ENCODE data around the gene RPH3AL. TPM values are rescaled to one million over a fixed set of nuclear protein-coding genes. Genes with fewer than 3 reads are reported as not detected.

RPH3AL gene
- total and polyA plus RNA-seq, 2 of the 8 experiments (the other 6 are each of a cell fraction or from before 2014, with no cell fraction given): 5.6 to 5.8 TPM

GRCh38 chr17:205148-205669 lies 147.4 kb downstream of the RPH3AL start:
- Histone ChIP-seq H3K9me3 (ENCODE audit: insufficient read depth in 2 of 2, low read depth in 1 of 2, low read length in 1 of 2) (peaks cover 4 to 9% of the 10 kb centered on the region in 2 experiments; a peak in 2 of 4 replicates), H3K27ac (ENCODE audit: low read depth, low read length) (no peak overlapping the region), H3K9ac (replicated peaks in 1 of 4; ENCODE audit: extremely low read depth in 1 of 4, low read depth in 3 of 4, low read length in 3 of 4) (no peak overlapping the region), H3K36me3 (ENCODE audit: control insufficient read depth in 2 of 4, insufficient read depth in 4 of 4, low read length in 3 of 4) (no peaks in the 10 kb centered on the region), H2AFZ (ENCODE audit: low read length) (no peak overlapping the region), H2BK120ac (replicated peaks; ENCODE audit: low read depth, low read length) (no peak overlapping the region), H3K23me2 (ENCODE audit: low read depth, low read length) (no peaks in the 10 kb centered on the region), H2BK20ac (ENCODE audit: low read length) (no peak overlapping the region), H3K79me1 (ENCODE audit: low read depth, low read length) (no peaks in the 10 kb centered on the region; the same call in 1 of the 2 replicates), H3K18ac (ENCODE audit: extremely low read depth, low read length) (no peak overlapping the region), H3K56ac (replicated peaks; ENCODE audit: insufficient read length, low read depth, low read length) (no peak overlapping the region), H3K14ac (ENCODE audit: insufficient read length) (no peak overlapping the region), H3K23ac (ENCODE audit: insufficient read length) (no peak overlapping the region), H3K27me3 (replicated peaks in 1 of 4; ENCODE audit: control insufficient read depth in 3 of 4, extremely low read depth in 1 of 4, insufficient read depth in 3 of 4, low read length in 3 of 4) (peaks cover 0 to 7% (median 4%) of the 10 kb centered on the region in 4 experiments; a peak in 3 of 7 replicates), H2BK5ac (ENCODE audit: low read depth, low read length) (no peak overlapping the region), H3K4me2 (ENCODE audit: insufficient read depth in 1 of 2, low read depth in 2 of 2, low read length in 2 of 2) (no peak overlapping the region), H2BK15ac (ENCODE audit: low read length) (no peak overlapping the region), H3K79me2 (ENCODE audit: control insufficient read depth in 1 of 2, insufficient read depth in 2 of 2, low read length in 2 of 2) (no peaks in the 10 kb centered on the region), H3K4me3 (ENCODE audit: extremely low read depth in 1 of 4, insufficient read depth in 2 of 4, low read depth in 3 of 4, low read length in 4 of 4) (no peak overlapping the region), H4K5ac (ENCODE audit: insufficient read length, low read depth, low read length) (no peak overlapping the region), H2AK5ac (ENCODE audit: low read depth, low read length) (no peak overlapping the region), H3K4ac (replicated peaks; ENCODE audit: insufficient read length, low read depth, low read length) (no peak overlapping the region), H3K4me1 (replicated peaks in 1 of 4; ENCODE audit: control insufficient read depth in 3 of 4, insufficient read depth in 4 of 4, low read length in 3 of 4) (peaks cover 0 to 12% (median 7%) of the 10 kb centered on the region in 4 experiments; a peak in 6 of 7 replicates), H4K91ac (replicated peaks; ENCODE audit: insufficient read length, low read length) (no peak overlapping the region), H2BK12ac (ENCODE audit: low read depth, low read length) (no peak overlapping the region), H4K20me1 (replicated peaks in 1 of 2; ENCODE audit: control insufficient read depth in 1 of 2, insufficient read depth in 2 of 2, low read length in 2 of 2) (no peaks in the 10 kb centered on the region), H4K8ac (ENCODE audit: extremely low read depth, insufficient read depth, low read length) (no peak overlapping the region; the same call in 1 of the 2 replicates)
- POLR2A ChIA-PET (ENCODE audit: partially characterized antibody): interaction anchor here (3.0 kb wide), 1 partner anchor 87 kb away, joined by 8 read pairs; no protein-coding TSS in a partner anchor
- DNase-seq (ENCODE audit: low read depth in 1 of 2, low spot score in 2 of 2) (no peak), FAIRE-seq (no peak)
- 84% methylated on average over 10 of the region's 10 CpGs; no CpG with 5 or more reads in 1 of the 2 experiments for WGBS, 2 experiments (ENCODE audit: extremely low coverage in 1 of 2, insufficient coverage in 1 of 2, insufficient read length in 1 of 2, insufficient replicate concordance in 2 of 2, low coverage in 1 of 2, low lambda C conversion rate in 2 of 2, missing lambda C conversion rate in 1 of 2)
- CTCF ChIA-PET (ENCODE audit: partially characterized antibody): interaction anchor here (1.0 to 1.6 kb wide), 2 partner anchors 10 to 104 kb away, joined by 3 to 5 read pairs; no protein-coding TSS in a partner anchor
- no peak for TF ChIP-seq POLR2A (IDR thresholded peaks at IDR 0.05; ENCODE audit: control extremely low read depth in 1 of 2, low read depth in 2 of 2, low read length in 2 of 2)
- no peak for TF ChIP-seq ASH2L (IDR thresholded peaks at IDR 0.05; ENCODE audit: low read length)
- TF ChIP-seq CTCF (IDR thresholded peaks at IDR 0.05; ENCODE audit: control extremely low read depth in 1 of 3, insufficient read depth in 1 of 3, low read depth in 1 of 3, low read length in 3 of 3): no peak

Measured in H1 (cell line).